Neuronal stem cell (in vitro differentiated cells): ENCODE data around the gene IQGAP3. TPM values are rescaled to one million over a fixed set of nuclear protein-coding genes. Genes with fewer than 3 reads are reported as not detected.

Source experiments
- DNase-seq: peaks from one replicate; pipeline ENCODE4 v3.0.0-alpha.2; 2013; ENCODE audit warnings: low spot score
- H2AFZ ChIP-seq: one replicate; pipeline ENCODE4 v1.6.1; 2013; ENCODE audit warnings: mild to moderate bottlenecking, low read length, inconsistent platforms
- H2AK5ac ChIP-seq: 2 replicates; pipeline ENCODE4 v1.6.1; 2013; ENCODE audit warnings: low read depth, mild to moderate bottlenecking, inconsistent platforms, low read length, moderate library complexity, mixed read lengths
- H2BK120ac ChIP-seq: 2 replicates; pipeline ENCODE4 v1.6.1; 2013; ENCODE audit warnings: low read depth, mild to moderate bottlenecking, inconsistent platforms, low read length, moderate library complexity, mixed read lengths
- H2BK12ac ChIP-seq: one replicate; pipeline ENCODE4 v1.6.1; 2013; ENCODE audit warnings: low read length, inconsistent platforms
- H2BK15ac ChIP-seq: 2 replicates; pipeline ENCODE4 v1.6.1; 2013; ENCODE audit warnings: mild to moderate bottlenecking, low read length, inconsistent platforms, mixed read lengths
- H2BK5ac ChIP-seq: one replicate; pipeline ENCODE4 v1.6.1; 2013; ENCODE audit warnings: inconsistent platforms, mild to moderate bottlenecking, low read length, moderate library complexity
- H3K14ac ChIP-seq: one replicate; pipeline ENCODE4 v1.6.1; 2013; ENCODE audit warnings: low read length, inconsistent platforms
- H3K18ac ChIP-seq: 2 replicates; pipeline ENCODE4 v1.6.1; 2013; ENCODE audit warnings: low read length, inconsistent platforms
- H3K23ac ChIP-seq: 2 replicates; pipeline ENCODE4 v1.6.1; 2013; ENCODE audit warnings: low read depth, mild to moderate bottlenecking, mixed read lengths, low read length, inconsistent platforms; ENCODE audit not compliant: poor library complexity
- H3K27ac ChIP-seq: replicated peaks from 3 replicates; pipeline ENCODE4 v1.5.1; 2013; ENCODE audit warnings: low read length, inconsistent platforms
- H3K27me3 ChIP-seq, 3 experiments: 2 replicates each; pipeline ENCODE4 v1.6.1; 2013; ENCODE audit warnings: low read length in 3 of 3, mild to moderate bottlenecking in 2 of 3, inconsistent platforms in 1 of 3, low read depth in 1 of 3, mixed read lengths in 1 of 3, moderate library complexity in 1 of 3; ENCODE audit not compliant: control insufficient read depth in 3 of 3, insufficient read depth in 3 of 3
- H3K36me3 ChIP-seq, 2 donors: replicated peaks in 1 of 2; 2 replicates each; pipeline ENCODE4 v1.6.1; 2013; ENCODE audit warnings: low read length in 2 of 2; ENCODE audit not compliant: control insufficient read depth in 2 of 2, insufficient read depth in 2 of 2
- H3K4ac ChIP-seq: 2 replicates; pipeline ENCODE4 v1.6.1; 2013; ENCODE audit warnings: inconsistent platforms, mild to moderate bottlenecking, low read length, moderate library complexity
- H3K4me1 ChIP-seq, 2 donors: 1 replicate in 1 of 2; 2 replicates in 1 of 2; pipeline ENCODE4 v1.6.1; 2013; ENCODE audit warnings: low read length in 2 of 2, low read depth in 1 of 2; ENCODE audit not compliant: control insufficient read depth in 2 of 2, insufficient read depth in 1 of 2
- H3K4me2 ChIP-seq: one replicate; pipeline ENCODE4 v1.6.1; 2013; ENCODE audit warnings: mild to moderate bottlenecking, low read length, inconsistent platforms; ENCODE audit not compliant: insufficient read depth, poor library complexity, severe bottlenecking
- H3K4me3 ChIP-seq, 2 donors: 2 replicates each; pipeline ENCODE4 v1.5.1; 2013; ENCODE audit warnings: low read length in 2 of 2, mild to moderate bottlenecking in 2 of 2, inconsistent platforms in 1 of 2, moderate library complexity in 1 of 2
- H3K79me1 ChIP-seq: one replicate; pipeline ENCODE4 v1.6.1; 2013; ENCODE audit warnings: low read depth, mild to moderate bottlenecking, inconsistent platforms, low read length, moderate library complexity
- H3K9ac ChIP-seq: one replicate; pipeline ENCODE4 v1.6.1; 2013; ENCODE audit warnings: mild to moderate bottlenecking, low read depth, low read length, inconsistent platforms; ENCODE audit not compliant: poor library complexity
- H3K9me3 ChIP-seq, 2 donors: replicated peaks in 1 of 2; 2 replicates each; pipeline versions ENCODE3 to v1.6.1; 2013; ENCODE audit warnings: low read length in 2 of 2, mild to moderate bottlenecking in 2 of 2, inconsistent platforms in 1 of 2, low read depth in 1 of 2, mixed read lengths in 1 of 2, moderate library complexity in 1 of 2; ENCODE audit not compliant: control insufficient read depth in 2 of 2, insufficient read depth in 1 of 2
- H4K8ac ChIP-seq: one replicate; pipeline ENCODE4 v1.6.1; 2013; ENCODE audit warnings: low read depth, mild to moderate bottlenecking, inconsistent platforms, low read length, moderate library complexity
- H4K91ac ChIP-seq: one replicate; pipeline ENCODE4 v1.6.1; 2013; ENCODE audit warnings: low read length, low read depth, mild to moderate bottlenecking, inconsistent platforms; ENCODE audit not compliant: poor library complexity
- WGBS, 2 donors: extraction: QIAGEN DNeasy Blood & Tissue Kit; methylation state at CpG; one replicate each; pipeline ENCODE4 v1.1.7; 2013; ENCODE audit warnings: missing lambda C conversion rate in 2 of 2, mixed read lengths in 1 of 2; ENCODE audit not compliant: insufficient read length in 2 of 2, insufficient replicate concordance in 1 of 2; ENCODE audit errors: extremely low coverage in 2 of 2; 5-methylcytosine and 5-hydroxymethylcytosine counted together
- small RNA-seq: library from polyadenylated mRNA; stranded (forward); fragments of <200 nt; extraction: miRNeasy Mini kit (QIAGEN cat#:217004); gene quantifications from one replicate; pipeline ENCODE3, GENCODE V24; 2013; ENCODE audit not compliant: insufficient read depth

IQGAP3 gene

GRCh38 chr1:156476501-156477298 is 95.7 kb downstream of the IQGAP3 start:
- Histone ChIP-seq H3K27ac (no peak overlapping the region), H2BK15ac (no peak overlapping the region), H3K36me3 (peaks cover 28 to 90% of the 10 kb centered on the region in 2 donors)

GRCh38 chr1:156475568-156476500 is 96.5 kb downstream of the IQGAP3 start:
- H3K27ac ChIP-seq, result no peak overlapping the region
- no peak overlapping the region for H3K4ac ChIP-seq
- WGBS, 2 donors, result no CpG with 5 or more reads among the region's 25 CpGs
- H3K18ac ChIP-seq, result no peak overlapping the region
- H3K27me3 ChIP-seq, result no peaks in the 10 kb centered on the region
- peak overlapping the region; percentile 11 for H3K23ac ChIP-seq
- H3K14ac ChIP-seq, result no peak overlapping the region
- no peak overlapping the region for H4K8ac ChIP-seq
- peaks cover 0 to 3% of the 10 kb centered on the region in 2 donors for H3K4me1 ChIP-seq
- peaks cover 0 to 1% of the 10 kb centered on the region in 2 donors for H3K9me3 ChIP-seq
- peak overlapping the region; percentile 26 for H3K9ac ChIP-seq
- peak overlapping the region in 1 of 2 donors; percentile 47 for H3K4me3 ChIP-seq
- DNase-seq, result no peak
- H2BK120ac ChIP-seq, result no peak overlapping the region
- no peak overlapping the region for H4K91ac ChIP-seq
- H2BK12ac ChIP-seq, result no peak overlapping the region
- H3K4me2 ChIP-seq, result no peak overlapping the region
- H2AFZ ChIP-seq, result no peak overlapping the region
- no peak overlapping the region for H2BK5ac ChIP-seq
- peaks cover 29 to 83% of the 10 kb centered on the region in 2 donors for H3K36me3 ChIP-seq
- no peaks in the 10 kb centered on the region for H3K79me1 ChIP-seq
- H2AK5ac ChIP-seq, result no peak overlapping the region
- no peak overlapping the region for H2BK15ac ChIP-seq

More at GRCh38 chr1:156476501-156477298, 95.7 kb downstream of the IQGAP3 start:
- Histone ChIP-seq H4K91ac (no peak overlapping the region), H3K14ac (no peak overlapping the region), H3K9ac (no peak overlapping the region), H3K4me2 (no peak overlapping the region), H2AFZ (no peak overlapping the region), H3K27me3 (no peaks in the 10 kb centered on the region), H2BK12ac (no peak overlapping the region), H3K4me1 (peaks cover 0 to 3% of the 10 kb centered on the region in 2 donors), H3K18ac (no peak overlapping the region), H3K4me3 (peak overlapping the region in 1 of 2 donors; percentile 47), H3K23ac (no peak overlapping the region), H3K9me3 (peaks cover 0 to 1% of the 10 kb centered on the region in 2 donors), H2AK5ac (no peak overlapping the region), H3K79me1 (no peaks in the 10 kb centered on the region), H2BK120ac (no peak overlapping the region), H3K4ac (no peak overlapping the region), H4K8ac (no peak overlapping the region), H2BK5ac (no peak overlapping the region)
- WGBS, 2 donors, result no CpG with 5 or more reads among the region's 8 CpGs
- DNase-seq, result no peak

Small RNA genes within 50 kb of the gene (small RNA-seq; reads per million reads assigned to genes)
- not detected for gene RF00019
